GM10266 (cell line): ENCODE data around the gene COMT.
A peak's percentile ranks its signal among the peaks of the same experiment; 100 is the strongest.
"Not testable (repeated sequence)": the region's sequence is repeated elsewhere in the genome, so short reads cannot be mapped to it uniquely, and the experiment has no call there.

Source experiments
- DNase-seq: peaks from one replicate; pipeline ENCODE4 v3.0.0; 2012; ENCODE audit errors: extremely low spot score
- TF ChIP-seq, protein P1 (sequence below): IDR thresholded peaks from 2 replicates; pipeline ENCODE4 v1.5.1; 2012; ENCODE audit warnings: mild to moderate bottlenecking, low read depth; ENCODE audit not compliant: control insufficient read depth, insufficient read depth; ENCODE audit errors: missing control alignments

Gene COMT

DNA sequence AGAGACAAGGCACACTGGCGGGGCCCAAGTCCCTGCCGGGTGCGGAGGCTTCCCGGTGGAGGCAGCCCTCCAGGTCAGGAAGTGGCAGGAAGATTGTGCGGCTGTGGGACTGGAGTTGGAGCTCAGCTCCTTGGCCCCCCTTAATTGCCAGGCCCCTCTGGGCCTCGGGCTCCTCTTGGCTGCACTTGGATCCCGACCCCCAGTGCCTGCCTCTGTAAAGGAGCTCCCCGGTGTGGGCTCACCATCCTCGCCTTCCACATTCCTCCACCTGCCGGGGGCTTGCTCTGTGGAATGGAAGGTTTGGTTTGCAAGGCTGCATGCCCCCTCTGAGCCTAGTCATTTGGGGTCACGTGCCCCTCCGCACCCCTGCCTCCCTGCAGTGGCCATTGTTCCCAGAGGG is 38.1 kb upstream of the COMT start:
- TF ChIP-seq, protein P1, sequence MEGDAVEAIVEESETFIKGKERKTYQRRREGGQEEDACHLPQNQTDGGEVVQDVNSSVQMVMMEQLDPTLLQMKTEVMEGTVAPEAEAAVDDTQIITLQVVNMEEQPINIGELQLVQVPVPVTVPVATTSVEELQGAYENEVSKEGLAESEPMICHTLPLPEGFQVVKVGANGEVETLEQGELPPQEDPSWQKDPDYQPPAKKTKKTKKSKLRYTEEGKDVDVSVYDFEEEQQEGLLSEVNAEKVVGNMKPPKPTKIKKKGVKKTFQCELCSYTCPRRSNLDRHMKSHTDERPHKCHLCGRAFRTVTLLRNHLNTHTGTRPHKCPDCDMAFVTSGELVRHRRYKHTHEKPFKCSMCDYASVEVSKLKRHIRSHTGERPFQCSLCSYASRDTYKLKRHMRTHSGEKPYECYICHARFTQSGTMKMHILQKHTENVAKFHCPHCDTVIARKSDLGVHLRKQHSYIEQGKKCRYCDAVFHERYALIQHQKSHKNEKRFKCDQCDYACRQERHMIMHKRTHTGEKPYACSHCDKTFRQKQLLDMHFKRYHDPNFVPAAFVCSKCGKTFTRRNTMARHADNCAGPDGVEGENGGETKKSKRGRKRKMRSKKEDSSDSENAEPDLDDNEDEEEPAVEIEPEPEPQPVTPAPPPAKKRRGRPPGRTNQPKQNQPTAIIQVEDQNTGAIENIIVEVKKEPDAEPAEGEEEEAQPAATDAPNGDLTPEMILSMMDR, result no peak
- no peak for DNase-seq

DNA sequence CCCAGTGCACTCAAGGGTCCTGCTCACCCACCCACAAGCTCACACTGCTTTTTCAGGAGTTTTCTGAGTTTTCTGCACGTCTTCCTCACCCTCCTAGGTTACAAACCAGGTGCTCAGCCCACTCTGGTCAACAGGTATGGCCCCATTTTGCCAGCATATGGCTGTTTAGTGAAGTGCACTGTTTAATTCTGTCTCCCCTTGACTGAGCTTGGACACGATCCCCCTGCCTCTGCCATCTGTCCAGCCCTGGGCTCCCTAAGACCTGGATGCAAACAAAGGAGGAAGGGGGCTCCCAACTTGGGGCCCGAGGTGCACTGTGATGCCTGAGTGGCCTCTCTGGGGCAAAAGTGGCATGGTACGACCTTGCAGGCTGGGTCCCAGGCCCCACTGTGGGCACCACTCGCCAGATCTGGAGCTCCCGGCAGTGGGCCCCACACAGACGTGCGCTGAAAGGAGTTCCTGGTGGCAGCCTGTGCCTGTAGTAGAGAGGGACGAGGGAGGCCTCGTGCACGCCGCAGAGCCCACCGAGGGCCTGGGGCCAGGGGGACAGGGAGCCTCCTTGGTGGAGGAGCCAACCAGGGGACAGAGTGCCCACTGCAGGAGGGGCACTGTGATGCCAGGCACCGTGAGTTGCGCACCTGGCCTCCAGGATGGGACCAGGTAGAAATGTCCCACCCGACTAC is 37.3 kb upstream of the COMT start:
- DNase-seq, result no peak
- TF ChIP-seq, protein P1, result no peak

DNA sequence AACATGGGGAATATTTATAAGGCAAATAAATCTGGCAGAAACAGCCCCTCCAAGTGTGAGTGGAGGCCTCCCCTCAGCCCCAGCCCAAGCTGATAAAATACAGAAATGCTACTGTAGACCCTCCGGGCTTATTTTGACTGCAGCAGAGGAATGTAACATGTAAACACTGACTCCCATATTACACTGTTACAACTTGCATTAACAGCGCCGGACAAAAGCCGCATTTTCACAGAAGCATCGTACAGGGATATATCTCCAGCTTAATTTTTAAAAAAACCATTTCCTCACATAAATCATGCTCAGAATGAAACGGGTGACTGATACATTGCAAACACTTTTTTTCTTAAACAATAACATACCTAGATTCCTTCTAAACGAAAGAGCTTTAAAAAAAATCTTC is 36.6 kb upstream of the COMT start:
- no peak for DNase-seq
- TF ChIP-seq, protein P1, result no peak

DNA sequence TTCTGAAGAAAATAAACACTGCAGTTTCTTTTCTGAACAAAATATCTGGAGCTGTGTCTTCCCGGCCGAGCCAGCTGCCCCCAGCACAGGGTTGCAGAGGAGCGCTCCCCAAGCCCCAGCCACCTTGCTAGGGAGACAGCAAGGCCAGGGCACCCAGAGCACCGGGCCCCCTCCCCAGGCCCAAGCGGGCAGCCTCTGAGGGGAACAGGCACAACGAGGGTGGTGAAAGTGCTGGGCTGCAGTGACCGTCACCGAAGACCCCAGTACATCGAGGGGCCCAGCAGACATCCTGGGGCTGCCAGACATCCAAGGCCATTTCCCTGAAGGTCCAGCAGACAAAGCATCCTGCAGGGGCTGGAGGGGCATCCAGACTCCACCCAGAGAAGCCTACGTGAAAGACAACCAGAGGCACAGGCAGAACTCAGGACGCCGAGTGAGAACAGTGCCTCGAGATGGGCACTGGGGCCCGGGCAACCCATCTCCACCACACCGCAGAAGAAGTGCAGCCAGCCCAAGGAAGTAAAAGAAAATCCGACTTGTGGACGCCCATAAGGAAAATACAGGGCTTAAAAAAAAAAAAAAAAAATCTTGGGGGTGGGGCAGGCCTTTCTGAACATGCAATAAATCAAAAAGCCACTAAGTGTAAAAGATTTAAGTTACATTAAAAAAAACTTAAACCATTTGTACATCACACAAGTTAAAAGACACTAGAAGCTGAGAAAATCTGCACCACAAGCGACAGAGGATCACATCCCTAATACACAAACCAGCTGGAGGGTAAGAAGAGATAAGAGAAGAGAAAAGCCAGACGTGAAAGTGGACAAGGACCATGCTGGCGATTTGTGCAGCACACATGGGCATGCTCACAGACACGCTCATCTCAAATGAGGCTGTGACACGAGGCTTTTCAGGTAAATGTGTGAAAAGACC is 36.0 kb upstream of the COMT start:
- TF ChIP-seq, protein P1, result no peak
- no peak for DNase-seq

DNA sequence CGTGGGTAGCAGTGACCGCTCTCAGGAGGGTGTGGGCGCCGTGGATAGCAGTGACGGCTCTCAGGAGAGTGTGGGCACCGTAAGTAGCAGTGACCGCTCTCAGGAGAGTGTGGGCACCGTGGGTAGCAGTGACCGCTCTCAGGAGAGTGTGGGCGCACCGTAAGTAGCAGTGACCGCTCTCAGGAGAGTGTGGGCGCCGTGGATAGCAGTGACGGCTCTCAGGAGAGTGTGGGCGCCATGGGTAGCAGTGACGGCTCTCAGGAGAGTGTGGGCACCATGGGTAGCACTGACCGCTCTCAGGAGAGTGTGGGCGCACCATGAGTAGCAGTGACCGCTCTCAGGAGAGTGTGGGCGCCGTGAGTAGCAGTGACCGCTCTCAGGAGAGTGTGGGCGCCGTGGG is 34.7 kb upstream of the COMT start:
- DNase-seq, result not testable (repeated sequence)

DNA sequence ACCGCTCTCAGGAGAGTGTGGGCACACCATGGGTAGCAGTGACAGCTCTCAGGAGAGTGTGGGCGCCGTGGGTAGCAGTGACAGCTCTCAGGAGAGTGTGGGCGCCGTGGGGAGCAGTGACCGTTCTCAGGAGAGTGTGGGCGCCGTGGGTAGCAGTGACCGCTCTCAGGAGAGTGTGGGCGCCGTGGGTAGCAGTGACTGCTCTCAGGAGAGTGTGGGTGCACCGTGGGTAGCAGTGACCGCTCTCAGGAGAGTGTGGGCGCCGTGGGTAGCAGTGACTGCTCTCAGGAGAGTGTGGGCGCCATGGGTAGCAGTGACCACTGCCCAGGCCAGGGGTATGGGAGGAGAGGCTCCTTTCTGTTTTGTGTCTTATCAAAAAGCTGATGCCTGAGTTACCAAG is 33.7 kb upstream of the COMT start:
- DNase-seq, result not testable (repeated sequence)

DNA sequence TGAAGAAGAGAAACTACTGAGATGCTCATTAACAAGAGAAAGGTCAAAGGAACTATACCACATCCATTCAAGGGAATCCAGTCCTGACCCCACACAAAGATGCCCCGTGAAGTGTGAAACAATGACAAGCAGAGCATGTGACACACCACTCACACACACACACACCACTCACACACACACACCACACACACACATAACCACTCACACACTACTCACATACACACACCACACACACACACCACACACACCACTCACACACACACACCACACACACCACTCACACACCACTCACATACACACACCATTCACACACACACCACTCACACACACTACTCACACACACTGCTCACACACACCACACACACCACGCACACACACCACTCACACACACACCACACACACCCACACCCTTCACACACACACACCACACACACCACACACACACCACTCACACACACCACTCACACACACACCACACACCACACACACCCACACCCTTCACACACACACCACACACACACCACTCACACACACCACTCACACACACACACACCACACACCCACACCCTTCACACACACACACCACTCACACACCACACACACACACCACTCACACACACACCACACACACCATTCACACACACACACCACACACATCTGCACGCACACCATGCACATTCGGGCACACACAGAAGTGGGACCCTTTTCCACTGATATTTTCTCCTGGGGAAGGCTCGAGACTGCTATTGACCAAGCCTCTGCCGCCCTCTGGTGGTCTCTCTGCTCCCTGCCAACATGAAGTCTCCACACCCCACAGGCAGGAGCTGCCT is 32.0 kb upstream of the COMT start:
- peak; percentile 85 for DNase-seq
- TF ChIP-seq, protein P1, result peak; percentile 91

DNA sequence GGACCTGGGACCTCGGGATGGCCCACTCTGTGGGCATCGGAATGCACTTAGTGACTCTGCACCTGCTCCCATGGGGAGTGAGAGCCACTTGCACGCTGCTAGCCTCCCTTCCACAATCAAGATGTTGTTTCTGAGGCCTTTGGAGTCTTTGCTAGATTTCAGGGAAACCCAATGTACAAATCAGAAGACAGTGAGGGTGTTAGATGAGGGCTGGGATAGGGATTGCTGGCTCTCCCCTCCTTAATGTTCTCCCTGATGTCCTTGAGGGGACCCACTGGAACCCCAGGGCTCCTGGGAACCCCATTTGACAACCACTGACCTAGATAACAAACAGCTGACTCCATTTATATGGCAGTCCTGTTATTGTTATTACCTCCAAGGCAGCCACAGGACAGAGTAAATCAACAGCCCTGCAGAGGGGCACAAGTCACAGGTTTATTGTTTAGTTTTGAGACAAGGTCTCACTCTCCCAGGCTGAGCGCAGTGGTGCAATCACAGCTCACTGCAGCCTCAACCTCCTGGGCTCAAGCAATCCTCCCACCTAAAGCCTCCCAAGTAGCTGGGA is 31.3 kb upstream of the COMT start:
- no peak for DNase-seq
- TF ChIP-seq, protein P1, result no peak
